Endothelial cell of umbilical vein (primary cell): ENCODE data around the gene OR1Q1.

Experiments used
- CTCF ChIP-seq, 2 donors: IDR thresholded peaks; 1 replicate in 1 of 2; 2 replicates in 1 of 2; pipeline ENCODE4 v1.5.1; 2011; ENCODE audit warnings: low read length in 2 of 2, mild to moderate bottlenecking in 2 of 2, moderate library complexity in 2 of 2, control low read depth in 1 of 2, inconsistent platforms in 1 of 2, low read depth in 1 of 2; ENCODE audit not compliant: insufficient read depth in 1 of 2; ENCODE audit errors: extremely low read depth in 1 of 2
- FOS ChIP-seq: IDR thresholded peaks from 2 replicates; pipeline ENCODE4 v1.6.1; 2011; ENCODE audit warnings: mild to moderate bottlenecking, low read length, moderate library complexity, borderline replicate concordance; ENCODE audit not compliant: insufficient read depth
- GATA2 ChIP-seq: IDR thresholded peaks from 2 replicates; pipeline ENCODE4 v1.7.0; 2011; ENCODE audit warnings: low read depth, mild to moderate bottlenecking, moderate library complexity, mixed read lengths, low read length; ENCODE audit not compliant: insufficient read length, insufficient read depth
- MYC ChIP-seq: IDR thresholded peaks from one replicate; pipeline ENCODE4 v1.6.1; 2011; ENCODE audit warnings: mild to moderate bottlenecking, low read depth, low read length
- POLR2A ChIP-seq: IDR thresholded peaks from 2 replicates; pipeline ENCODE4 v1.6.1; 2012; ENCODE audit warnings: low read depth, mild to moderate bottlenecking, control low read depth, low read length
- POLR2AphosphoS5 ChIP-seq: IDR thresholded peaks from 2 replicates; pipeline ENCODE4 v1.6.1; 2012; ENCODE audit warnings: low read depth, mild to moderate bottlenecking, control low read depth, low read length, moderate library complexity; ENCODE audit not compliant: insufficient read depth
- TF ChIP-seq, protein P1 (sequence below): IDR thresholded peaks from 2 replicates; pipeline ENCODE4 v1.6.1; 2011; ENCODE audit not compliant: insufficient read depth, insufficient read length

GRCh38 chr9:122567901-122568300 is 46.6 kb upstream of the OR1Q1 start:
- no peak for TF ChIP-seq CTCF (IDR thresholded peaks at IDR 0.05; ENCODE audit: extremely low read depth in 1 of 2, insufficient read depth in 1 of 2, low read depth in 1 of 2, low read length in 2 of 2)
- no peak for TF ChIP-seq GATA2
- TF ChIP-seq, protein P1, sequence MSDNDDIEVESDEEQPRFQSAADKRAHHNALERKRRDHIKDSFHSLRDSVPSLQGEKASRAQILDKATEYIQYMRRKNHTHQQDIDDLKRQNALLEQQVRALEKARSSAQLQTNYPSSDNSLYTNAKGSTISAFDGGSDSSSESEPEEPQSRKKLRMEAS = no peak
- TF ChIP-seq MYC = no peak
- TF ChIP-seq POLR2A = no peak
- TF ChIP-seq FOS = no peak
- TF ChIP-seq POLR2AphosphoS5 = no peak
